Measurements from ENCODE around the gene KRT78. TPM values are rescaled to one million over a fixed set of nuclear protein-coding genes. Genes with fewer than 3 reads are reported as not detected.

KRT78 gene
- total and polyA plus RNA-seq, 8 donors, result 0.14 to 0.21 (median 0.14) TPM; not detected in 5

DNA sequence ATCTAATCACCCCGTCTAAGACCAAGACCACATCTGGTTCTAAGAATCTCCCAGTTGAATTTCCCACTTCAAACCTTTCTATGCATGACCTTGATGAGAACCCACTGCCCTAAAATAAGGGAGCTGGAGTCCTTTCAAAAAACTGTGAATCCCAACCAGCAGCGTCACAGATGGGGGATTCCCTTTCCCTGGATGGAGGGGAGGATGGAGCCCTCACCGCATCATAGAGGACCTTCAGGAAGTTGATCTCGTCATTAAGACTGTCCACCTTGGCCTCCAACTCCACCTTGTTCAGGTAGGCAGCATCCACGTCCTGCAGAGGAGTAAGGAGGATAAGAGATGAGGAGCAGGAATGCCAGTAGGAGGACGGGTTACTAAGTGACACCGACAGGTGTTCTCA, 39.6 kb downstream of the KRT78 start:
- H3K4me3 ChIP-seq, result no peak overlapping the region
- intact Hi-C loops (cut with DNase I), result no loop called here
- H3K9me3 ChIP-seq, result no peaks in the 10 kb centered on the region
- DNase-seq (no peak), ATAC-seq (no peak)
- H3K27me3 ChIP-seq, result peaks cover 6 to 89% of the 10 kb centered on the region in 2 donors
- no peaks in the 10 kb centered on the region for H3K36me3 ChIP-seq
- TF ChIP-seq, protein P1, sequence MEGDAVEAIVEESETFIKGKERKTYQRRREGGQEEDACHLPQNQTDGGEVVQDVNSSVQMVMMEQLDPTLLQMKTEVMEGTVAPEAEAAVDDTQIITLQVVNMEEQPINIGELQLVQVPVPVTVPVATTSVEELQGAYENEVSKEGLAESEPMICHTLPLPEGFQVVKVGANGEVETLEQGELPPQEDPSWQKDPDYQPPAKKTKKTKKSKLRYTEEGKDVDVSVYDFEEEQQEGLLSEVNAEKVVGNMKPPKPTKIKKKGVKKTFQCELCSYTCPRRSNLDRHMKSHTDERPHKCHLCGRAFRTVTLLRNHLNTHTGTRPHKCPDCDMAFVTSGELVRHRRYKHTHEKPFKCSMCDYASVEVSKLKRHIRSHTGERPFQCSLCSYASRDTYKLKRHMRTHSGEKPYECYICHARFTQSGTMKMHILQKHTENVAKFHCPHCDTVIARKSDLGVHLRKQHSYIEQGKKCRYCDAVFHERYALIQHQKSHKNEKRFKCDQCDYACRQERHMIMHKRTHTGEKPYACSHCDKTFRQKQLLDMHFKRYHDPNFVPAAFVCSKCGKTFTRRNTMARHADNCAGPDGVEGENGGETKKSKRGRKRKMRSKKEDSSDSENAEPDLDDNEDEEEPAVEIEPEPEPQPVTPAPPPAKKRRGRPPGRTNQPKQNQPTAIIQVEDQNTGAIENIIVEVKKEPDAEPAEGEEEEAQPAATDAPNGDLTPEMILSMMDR (IDR thresholded peaks at IDR 0.05), result no peak
- H3K27ac ChIP-seq, result no peak overlapping the region
- peaks cover 4% of the 10 kb centered on the region in 2 donors for H3K4me1 ChIP-seq

DNA sequence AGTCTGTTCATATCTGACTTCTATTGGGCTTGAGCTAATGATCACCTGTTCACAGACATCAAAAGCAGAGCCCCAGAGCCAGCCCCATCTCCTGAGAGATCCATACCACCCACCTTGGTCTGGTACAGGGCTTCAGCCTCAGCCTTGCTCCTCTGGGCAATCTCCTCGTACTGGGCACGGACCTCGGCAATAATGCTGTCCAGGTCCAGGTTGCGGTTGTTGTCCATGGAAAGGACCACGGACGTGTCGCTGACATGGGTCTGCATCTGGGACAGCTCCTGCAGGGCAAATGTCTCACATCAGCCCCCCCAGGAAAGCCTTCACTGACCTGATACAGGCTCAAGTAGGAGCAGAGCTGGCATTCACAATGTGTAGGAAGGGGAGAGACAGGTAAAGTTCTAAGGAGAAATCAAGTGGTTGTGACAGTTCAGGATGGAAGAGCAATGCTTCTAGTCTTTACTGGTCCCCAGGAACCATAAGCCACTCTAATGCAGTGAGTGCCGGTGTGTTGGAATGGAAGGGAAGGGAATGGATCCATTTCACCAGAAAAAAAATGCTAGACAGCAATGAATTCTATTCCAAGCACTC, 40.1 kb downstream of the KRT78 start:
- no peaks in the 10 kb centered on the region for H3K36me3 ChIP-seq
- H3K27me3 ChIP-seq, result peaks cover 6 to 85% of the 10 kb centered on the region in 2 donors
- no peak overlapping the region for H3K27ac ChIP-seq
- TF ChIP-seq, protein P1 (IDR thresholded peaks at IDR 0.05), result no peak
- intact Hi-C loops (cut with DNase I), result no loop called here
- H3K4me1 ChIP-seq, result no peaks in the 10 kb centered on the region
- no peaks in the 10 kb centered on the region for H3K9me3 ChIP-seq
- DNase-seq (no peak), ATAC-seq (no peak)
- H3K4me3 ChIP-seq, result no peak overlapping the region

DNA sequence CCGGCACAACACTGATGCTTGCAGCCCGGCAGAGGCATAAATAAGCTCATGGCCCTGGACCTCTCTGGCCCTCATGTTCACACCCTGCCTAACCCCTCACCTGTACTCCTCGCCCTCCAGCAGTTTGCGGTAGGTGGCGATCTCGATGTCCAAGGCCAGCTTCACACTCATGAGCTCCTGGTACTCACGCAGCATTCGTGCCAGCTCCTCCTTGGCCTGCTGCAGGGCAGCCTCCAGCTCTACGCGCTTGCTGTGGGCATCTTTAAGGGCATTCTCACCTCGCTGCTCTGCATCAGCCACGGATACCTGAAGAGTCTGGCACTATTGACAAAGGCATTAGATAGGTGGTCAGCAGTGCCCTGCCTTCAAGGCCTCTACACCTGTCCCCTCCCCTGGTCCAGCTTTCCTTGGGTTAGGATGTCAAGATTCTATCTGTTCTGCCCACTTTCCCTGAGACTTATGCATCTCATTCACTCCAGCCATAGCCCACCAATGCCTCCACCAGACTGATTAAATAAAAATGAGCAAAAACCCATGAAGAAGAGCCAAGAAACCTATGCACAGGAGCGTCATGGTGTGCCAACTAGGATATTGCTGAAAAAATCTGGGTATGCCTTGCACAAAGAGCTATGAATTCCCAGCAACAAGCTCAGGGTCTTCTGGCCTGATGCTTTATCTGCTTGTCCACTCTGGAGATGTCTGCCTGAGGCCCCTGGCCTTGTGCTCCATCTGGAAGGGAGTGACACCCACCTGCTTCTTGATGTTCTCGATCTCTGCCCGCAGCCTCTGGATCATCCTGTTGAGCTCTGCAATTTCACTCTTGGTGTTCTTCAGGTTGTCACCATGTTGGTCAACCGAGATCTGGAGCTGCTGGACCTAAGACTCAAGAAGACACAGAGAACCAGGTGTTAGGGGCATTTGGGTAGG, 41.0 kb downstream of the KRT78 start:
- ATAC-seq (no peak), DNase-seq (no peak)
- Histone ChIP-seq H3K9me3 (no peaks in the 10 kb centered on the region), H3K27me3 (peaks cover 6 to 76% of the 10 kb centered on the region in 2 donors), H3K4me1 (no peaks in the 10 kb centered on the region), H3K4me3 (no peak overlapping the region), H3K27ac (no peak overlapping the region), H3K36me3 (no peaks in the 10 kb centered on the region)
- TF ChIP-seq, protein P1 (IDR thresholded peaks at IDR 0.05), result no peak
- intact Hi-C loops (cut with DNase I), result no loop called here

DNA sequence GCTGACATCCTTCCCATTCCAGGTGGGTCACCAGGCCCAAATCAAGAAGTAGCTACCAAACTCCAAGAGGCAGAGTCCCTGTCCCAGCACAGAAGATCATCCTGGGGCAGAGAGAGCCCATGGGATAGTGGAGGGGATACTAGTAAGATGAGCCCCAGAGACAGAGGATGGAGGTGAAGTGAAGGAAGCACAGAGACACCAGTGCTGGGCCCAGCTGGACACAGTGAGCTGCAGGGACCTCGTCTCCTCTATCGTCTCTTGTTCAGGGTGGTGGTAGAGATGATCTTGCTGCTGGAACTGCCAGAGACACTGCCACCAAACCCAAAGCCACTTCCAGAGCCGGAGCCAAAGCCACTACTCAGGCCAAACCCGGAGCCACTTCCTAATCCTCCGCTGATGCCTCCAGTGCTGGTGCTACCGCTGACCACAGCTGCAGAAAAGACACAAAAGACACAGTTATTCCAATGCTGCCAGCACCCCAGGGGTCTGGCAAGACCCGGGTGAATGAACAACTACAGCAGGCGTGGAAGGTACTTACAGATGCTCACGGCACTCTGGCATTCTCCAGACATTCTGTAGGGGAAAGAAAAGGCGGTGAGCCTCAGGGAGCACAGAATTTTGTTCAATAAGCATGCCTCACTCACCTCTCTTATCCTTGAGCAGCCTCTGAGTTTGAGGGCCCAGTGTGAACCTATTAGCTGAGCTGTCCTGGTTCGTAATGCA, 41.8 kb downstream of the KRT78 start:
- Histone ChIP-seq H3K36me3 (no peaks in the 10 kb centered on the region), H3K9me3 (no peaks in the 10 kb centered on the region), H3K27ac (no peak overlapping the region), H3K27me3 (peaks cover 6 to 68% of the 10 kb centered on the region in 2 donors), H3K4me3 (no peak overlapping the region), H3K4me1 (no peaks in the 10 kb centered on the region)
- no peak for ATAC-seq
- TF ChIP-seq, protein P1 (IDR thresholded peaks at IDR 0.05), result no peak
- intact Hi-C loops (cut with DNase I), result no loop called here
- no peak for DNase-seq

All from left lung (tissue), 10 donors.